Fibroblast of mammary gland (primary cell): Measurements from ENCODE around the gene FANCC.
A peak's percentile ranks its signal among the peaks of the same experiment; 100 is the strongest.

Experiments used
- DNase-seq: peaks from one replicate; pipeline ENCODE4 v3.0.0-alpha.2; 2010; ENCODE audit warnings: low read depth
- H3K4me3 ChIP-seq: 2 replicates; pipeline ENCODE4 v1.5.1; 2011; ENCODE audit warnings: low read depth, mild to moderate bottlenecking, low read length, moderate library complexity; ENCODE audit not compliant: control insufficient read depth
- CTCF ChIP-seq: conservative IDR thresholded peaks from 2 replicates; pipeline ENCODE4 v1.5.1; 2011; ENCODE audit warnings: low read depth, low read length, inconsistent platforms; ENCODE audit not compliant: control insufficient read depth, insufficient read depth

The FANCC gene

GRCh38 chr9:95132366-95133324, 184.9 kb downstream of the FANCC start:
- TF ChIP-seq CTCF, result no peak
- no peak for DNase-seq
- H3K4me3 ChIP-seq, result no peak overlapping the region

GRCh38 chr9:95131023-95131943, 186.2 kb downstream of the FANCC start:
- TF ChIP-seq CTCF, result peak; percentile 89
- H3K4me3 ChIP-seq, result no peak overlapping the region
- DNase-seq, result peak; percentile 57

DNA sequence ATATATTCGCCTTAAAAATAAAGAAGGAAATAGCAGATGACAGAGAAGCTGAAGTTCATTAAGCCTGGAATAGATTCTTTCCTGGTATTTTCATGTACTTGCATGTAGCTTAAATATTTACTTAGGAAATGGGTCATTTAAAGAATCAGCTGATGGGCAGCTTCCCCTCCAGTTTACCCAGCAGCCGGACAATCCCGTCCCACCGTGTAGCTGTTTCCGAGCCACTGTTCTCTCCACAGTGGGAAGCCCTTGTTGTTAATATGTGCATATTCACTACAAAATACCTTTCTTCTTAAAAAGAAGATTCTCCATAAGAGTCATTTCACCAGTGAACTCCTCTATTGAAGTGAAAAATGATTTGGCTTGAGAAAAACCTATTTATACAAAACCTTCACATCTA, 187.0 kb downstream of the FANCC start:
- DNase-seq, result no peak
- no peak overlapping the region for H3K4me3 ChIP-seq
- no peak for TF ChIP-seq CTCF

GRCh38 chr9:95129476-95130291, 187.8 kb downstream of the FANCC start:
- TF ChIP-seq CTCF, result no peak
- no peak overlapping the region for H3K4me3 ChIP-seq
- no peak for DNase-seq

DNA sequence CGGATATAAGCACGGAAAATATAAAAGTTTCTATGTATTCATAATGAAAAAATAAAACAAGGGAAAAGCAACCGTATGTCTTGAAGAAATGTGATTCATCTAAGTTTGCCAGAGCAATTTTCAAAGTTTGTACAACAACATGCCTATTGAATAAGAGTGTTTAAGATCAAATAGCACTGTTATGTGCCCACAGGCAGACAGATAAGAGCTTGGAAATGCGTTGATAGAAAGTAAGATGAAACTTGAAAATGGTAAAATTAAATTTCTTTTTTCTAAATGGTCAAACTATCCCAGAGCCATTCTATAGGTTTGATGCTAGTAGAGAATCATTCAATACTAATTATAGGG, 189.4 kb downstream of the FANCC start:
- no peak for TF ChIP-seq CTCF
- H3K4me3 ChIP-seq, result no peak overlapping the region
- DNase-seq, result no peak
